IMR-90 (cell line): ENCODE results near the gene HYAL1. TPM values are rescaled to one million over a fixed set of nuclear protein-coding genes. Genes with fewer than 3 reads are reported as not detected.
A peak's percentile ranks its signal among the peaks of the same experiment; 100 is the strongest.

Source experiments
- ATAC-seq: fragments of 200-7000 bp; cut with Tn5 transposase; 2 replicates; pipeline ENCODE4 v1.9.1; 2020; ENCODE audit warnings: low read depth, mild to moderate bottlenecking, moderate library complexity
- BruUV-seq: library from RNA; stranded (reverse); fragments of 400-500 nt; replicated peaks from 2 replicates; lab custom pipeline; 2021; lab: Mats Ljungman, UMichigan
- CTCF ChIA-PET: fragments of 300-600 bp; formaldehyde crosslinking; extraction: SDS; loops from one replicate; lab custom pipeline; 2021; ENCODE audit warnings: antibody characterized with exemption; lab: Yijun Ruan, JAX
- POLR2A ChIA-PET: fragments of 300-600 bp; sonication (Branson Sonifier 250); formaldehyde crosslinking; loops from one replicate; lab custom pipeline; 2022; ENCODE audit warnings: antibody characterized with exemption; ENCODE audit not compliant: unreplicated experiment; lab: Charles Lee
- DNase-seq: peaks from one replicate; pipeline ENCODE4 v3.0.0; 2013
- H2AFZ ChIP-seq: replicated peaks from 2 replicates; pipeline ENCODE3; 2013; ENCODE audit warnings: low read length, mild to moderate bottlenecking; ENCODE audit not compliant: poor library complexity
- H2AK5ac ChIP-seq: 2 replicates; pipeline ENCODE4 v1.6.1; 2013; ENCODE audit warnings: low read depth, low read length, inconsistent platforms
- H2AK9ac ChIP-seq: replicated peaks from 2 replicates; pipeline ENCODE3; 2013; ENCODE audit warnings: mild to moderate bottlenecking, low read depth, low read length, moderate library complexity; ENCODE audit not compliant: poor library complexity
- H2BK120ac ChIP-seq: 2 replicates; pipeline ENCODE4 v1.6.1; 2013; ENCODE audit warnings: low read depth, low read length, inconsistent platforms
- H2BK15ac ChIP-seq: 3 replicates; pipeline ENCODE4 v1.6.1; 2013; ENCODE audit warnings: low read depth, low read length, inconsistent platforms
- H2BK20ac ChIP-seq: 2 replicates; pipeline ENCODE4 v1.6.1; 2013; ENCODE audit warnings: low read depth, mild to moderate bottlenecking, inconsistent platforms, low read length, moderate library complexity
- H2BK5ac ChIP-seq: 2 replicates; pipeline ENCODE4 v1.6.1; 2013; ENCODE audit warnings: mild to moderate bottlenecking, low read depth, low read length, inconsistent platforms; ENCODE audit not compliant: poor library complexity, severe bottlenecking
- H3K14ac ChIP-seq: replicated peaks from 2 replicates; pipeline ENCODE4 v1.6.1; 2013; ENCODE audit warnings: low read depth, low read length, inconsistent platforms
- H3K18ac ChIP-seq: 2 replicates; pipeline ENCODE4 v1.6.1; 2013; ENCODE audit warnings: low read depth, low read length, control low read depth
- H3K23ac ChIP-seq: 2 replicates; pipeline ENCODE4 v1.6.1; 2013; ENCODE audit warnings: low read depth, low read length, inconsistent platforms
- H3K27ac ChIP-seq: 2 replicates; pipeline ENCODE4 v1.5.1; 2013; ENCODE audit warnings: mild to moderate bottlenecking, control low read depth, low read length; ENCODE audit not compliant: insufficient read depth
- H3K27me3 ChIP-seq: 2 replicates; pipeline ENCODE4 v1.6.1; 2013; ENCODE audit warnings: low read length; ENCODE audit not compliant: control insufficient read depth, insufficient read depth
- H3K36me3 ChIP-seq: 2 replicates; pipeline ENCODE4 v1.6.1; 2013; ENCODE audit warnings: low read length, mixed read lengths; ENCODE audit not compliant: control insufficient read depth, insufficient read depth
- H3K4ac ChIP-seq: 2 replicates; pipeline ENCODE4 v1.6.1; 2013; ENCODE audit warnings: low read depth, low read length, inconsistent platforms
- H3K4me1 ChIP-seq: 2 replicates; pipeline ENCODE4 v1.6.1; 2013; ENCODE audit warnings: low read length, mixed read lengths; ENCODE audit not compliant: control insufficient read depth, insufficient read depth
- H3K4me2 ChIP-seq: 2 replicates; pipeline ENCODE4 v1.6.1; 2013; ENCODE audit warnings: low read depth, mild to moderate bottlenecking, control low read depth, low read length, moderate library complexity
- H3K4me3 ChIP-seq: 2 replicates; pipeline ENCODE4 v1.5.1; 2013; ENCODE audit warnings: low read depth, mild to moderate bottlenecking, control low read depth, low read length, moderate library complexity; ENCODE audit not compliant: insufficient read depth
- H3K56ac ChIP-seq: 2 replicates; pipeline ENCODE4 v1.6.1; 2013; ENCODE audit warnings: low read length, inconsistent platforms; ENCODE audit not compliant: insufficient read depth; ENCODE audit errors: extremely low read depth
- H3K79me1 ChIP-seq, 2 experiments: 2 replicates each; pipeline ENCODE4 v1.6.1; 2013; ENCODE audit warnings: low read length in 2 of 2, inconsistent platforms in 1 of 2, low read depth in 1 of 2
- H3K9ac ChIP-seq: 2 replicates; pipeline ENCODE4 v1.6.1; 2013; ENCODE audit warnings: low read depth, low read length, control low read depth
- H3K9me1 ChIP-seq: 2 replicates; pipeline ENCODE4 v1.6.1; 2013; ENCODE audit warnings: low read length, inconsistent platforms; ENCODE audit not compliant: insufficient read depth
- H3K9me3 ChIP-seq: 2 replicates; pipeline ENCODE4 v1.6.1; 2013; ENCODE audit warnings: low read length; ENCODE audit not compliant: control insufficient read depth, insufficient read depth
- H4K20me1 ChIP-seq: 2 replicates; pipeline ENCODE4 v1.6.1; 2013; ENCODE audit warnings: low read length, inconsistent platforms; ENCODE audit not compliant: insufficient read depth
- H4K5ac ChIP-seq: 2 replicates; pipeline ENCODE4 v1.6.1; 2013; ENCODE audit warnings: mild to moderate bottlenecking, low read depth, low read length, control low read depth
- H4K8ac ChIP-seq, 2 experiments: 2 replicates each; pipeline ENCODE4 v1.6.1; 2013; ENCODE audit warnings: low read depth in 2 of 2, low read length in 2 of 2, control low read depth in 1 of 2, inconsistent platforms in 1 of 2
- H4K91ac ChIP-seq: 2 replicates; pipeline ENCODE4 v1.6.1; 2013; ENCODE audit warnings: low read depth, low read length, inconsistent platforms; ENCODE audit not compliant: insufficient read depth
- BHLHE40 ChIP-seq: fragments of 150-350 bp; IDR thresholded peaks from 2 replicates; pipeline ENCODE4 v1.6.1; 2016; ENCODE audit warnings: mild to moderate bottlenecking, low read depth, low read length
- CEBPB ChIP-seq: IDR thresholded peaks from 2 replicates; pipeline ENCODE4 v1.6.1; 2012; ENCODE audit warnings: low read depth, low read length, improper control_type of control experiment
- CHD1 ChIP-seq: IDR thresholded peaks from 2 replicates; pipeline ENCODE4 v1.6.1; 2012; ENCODE audit warnings: low read depth, low read length, improper control_type of control experiment
- FOS ChIP-seq: fragments of 150-350 bp; IDR thresholded peaks from 2 replicates; pipeline ENCODE4 v1.6.1; 2016; ENCODE audit warnings: low read depth, low read length
- MAFK ChIP-seq: IDR thresholded peaks from 2 replicates; pipeline ENCODE4 v1.6.1; 2012; ENCODE audit warnings: low read depth, low read length, improper control_type of control experiment
- MAZ ChIP-seq: IDR thresholded peaks from 2 replicates; pipeline ENCODE4 v1.6.1; 2012; ENCODE audit warnings: low read depth, mild to moderate bottlenecking, low read length, improper control_type of control experiment, moderate library complexity, borderline replicate concordance
- MXI1 ChIP-seq: IDR thresholded peaks from 2 replicates; pipeline ENCODE4 v1.6.1; 2012; ENCODE audit warnings: low read depth, mild to moderate bottlenecking, low read length, moderate library complexity, borderline replicate concordance
- NFE2L2 ChIP-seq: fragments of 150-350 bp; IDR thresholded peaks from 2 replicates; pipeline ENCODE4 v1.6.1; 2016; ENCODE audit warnings: low read depth, mild to moderate bottlenecking, low read length
- POLR2A ChIP-seq: IDR thresholded peaks from 2 replicates; pipeline ENCODE4 v1.6.1; 2012; ENCODE audit warnings: mild to moderate bottlenecking, low read depth, low read length
- RAD21 ChIP-seq: IDR thresholded peaks from 2 replicates; pipeline ENCODE4 v1.6.1; 2012; ENCODE audit warnings: low read length, improper control_type of control experiment
- RCOR1 ChIP-seq: IDR thresholded peaks from 2 replicates; pipeline ENCODE4 v1.6.1; 2012; ENCODE audit warnings: mild to moderate bottlenecking, low read length, improper control_type of control experiment; ENCODE audit not compliant: insufficient replicate concordance
- RFX5 ChIP-seq: IDR thresholded peaks from 2 replicates; pipeline ENCODE4 v1.8.0; 2012; ENCODE audit warnings: low read depth, mild to moderate bottlenecking, low read length, moderate library complexity
- SMC3 ChIP-seq: fragments of 150-350 bp; IDR thresholded peaks from 2 replicates; pipeline ENCODE4 v1.6.1; 2016; ENCODE audit warnings: low read depth, mild to moderate bottlenecking, antibody characterized with exemption, low read length, moderate library complexity
- WGBS, 2 experiments: methylation state at CpG; one replicate each; pipeline versions ENCODE4 v1.1.5 to v1.1.7; 2013; ENCODE audit warnings: missing lambda C conversion rate in 2 of 2; ENCODE audit not compliant: insufficient read length in 1 of 2; ENCODE audit errors: extremely low coverage in 2 of 2; 5-methylcytosine and 5-hydroxymethylcytosine counted together
- dilution Hi-C: fragments of 300-500 bp; cut with HindIII; formaldehyde crosslinking; loops from one replicate; pipeline ENCODE4 v1.14.3; 2018; ENCODE audit warnings: low sequenced_read_pairs; ENCODE audit not compliant: unreplicated experiment
- in situ Hi-C: fragments of 300-500 bp; cut with MboI; formaldehyde crosslinking; loops from 3 replicates; pipeline ENCODE4 v1.14.3; 2019; ENCODE audit warnings: low sequenced_read_pairs, inconsistent platforms, mixed read lengths
- intact Hi-C: fragments of 100-400 bp; cut with micrococcal nuclease; formaldehyde crosslinking; loops from 2 replicates; pipeline ENCODE4 v1.10.0; 2022
- polyA plus RNA-seq, 3 experiments: library from polyadenylated mRNA; depleted of rRNA; stranded (reverse); fragments of >200 nt; gene quantifications; 2 replicates each; pipeline ENCODE4 v1.2.3, GENCODE V29; 2012; ENCODE audit warnings: low replicate concordance in 1 of 3
- total RNA-seq: library from RNA; depleted of rRNA; stranded (reverse); fragments of >200 nt; gene quantifications from 2 replicates; pipeline ENCODE4 v1.2.3, GENCODE V29; 2012
- TF ChIP-seq, protein P1 (sequence below): conservative IDR thresholded peaks from 2 replicates; pipeline ENCODE4 v1.5.1; 2012; ENCODE audit warnings: mild to moderate bottlenecking, low read depth, low read length, improper control_type of control experiment
- TF ChIP-seq, protein P2 (sequence below): fragments of 150-350 bp; IDR thresholded peaks from 2 replicates; pipeline ENCODE4 v1.6.1; 2016; ENCODE audit warnings: low read depth, mild to moderate bottlenecking, low read length, moderate library complexity, borderline replicate concordance
- TF ChIP-seq, protein P3 (sequence below): fragments of 150-350 bp; IDR thresholded peaks from 2 replicates; pipeline ENCODE4 v1.6.1; 2017; ENCODE audit warnings: mild to moderate bottlenecking, antibody characterized with exemption, low read length, low read depth

Gene HYAL1
- total and polyA plus RNA-seq, 2 of the 4 experiments (the other 2 are of a cell fraction), result 0.32 to 0.36 TPM

DNA sequence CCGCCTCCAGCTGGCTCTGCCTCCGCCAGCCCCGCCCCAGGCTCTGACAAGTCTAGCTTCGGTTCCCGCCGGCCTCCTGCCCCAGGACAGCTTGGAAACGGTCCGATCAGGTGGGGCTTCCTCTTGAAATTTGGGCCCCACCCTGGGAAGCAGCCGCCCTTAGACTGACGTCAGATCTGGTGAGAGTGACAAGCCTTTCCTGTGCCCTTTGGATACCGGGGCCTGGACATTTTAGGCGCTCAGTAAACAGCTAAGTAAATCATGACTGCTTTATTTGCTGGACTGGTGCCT, 3.8 kb downstream of the HYAL1 start:
- dilution Hi-C loops (no loop called here), intact Hi-C loops (no loop called here), in situ Hi-C loops (no loop called here)
- peak overlapping the region; percentile 90 for H2AK9ac ChIP-seq
- 0% methylated on average over 12 of the region's 12 CpGs; no CpG with 5 or more reads in 1 of the 2 experiments for WGBS, 2 experiments
- peak overlapping the region; percentile 95 for H2AFZ ChIP-seq
- ChIA-PET CTCF (interaction anchor here (1.9 kb wide), 1 partner anchor 24 kb away, joined by 4 read pairs; no protein-coding TSS in a partner anchor), POLR2A (interaction anchor here (0.7 kb wide), 1 partner anchor 16 kb away, joined by 15 read pairs; no protein-coding TSS in a partner anchor)
- peaks cover 13 to 29% of the 10 kb centered on the region in 2 experiments; a peak in 3 of 4 replicates for H3K79me1 ChIP-seq
- H4K8ac ChIP-seq, result peak overlapping the region; percentile 46 to 80; a peak in 3 of 4 replicates
- H3K18ac ChIP-seq, result peak overlapping the region; percentile 33
- peak overlapping the region; percentile 7 for H3K14ac ChIP-seq
- no peak for DNase-seq
- H2BK20ac ChIP-seq, result peak overlapping the region; percentile 15; the same call in 1 of the 2 replicates
- H3K9me1 ChIP-seq, result peaks cover 19% of the 10 kb centered on the region
- peak overlapping the region; percentile 41 for H3K56ac ChIP-seq
- peak overlapping the region; percentile 68 for H3K4ac ChIP-seq
- peak overlapping the region; percentile 71 for H3K9ac ChIP-seq
- H2AK5ac ChIP-seq, result peak overlapping the region; percentile 59
- TF ChIP-seq RAD21 (no peak), POLR2A (no peak), RCOR1 (no peak), FOS (no peak), BHLHE40 (no peak), RFX5 (no peak), SMC3 (no peak), MXI1 (no peak), CEBPB (no peak), NFE2L2 (no peak), CHD1 (no peak), MAFK (no peak), MAZ (no peak)
- TF ChIP-seq, protein P1, sequence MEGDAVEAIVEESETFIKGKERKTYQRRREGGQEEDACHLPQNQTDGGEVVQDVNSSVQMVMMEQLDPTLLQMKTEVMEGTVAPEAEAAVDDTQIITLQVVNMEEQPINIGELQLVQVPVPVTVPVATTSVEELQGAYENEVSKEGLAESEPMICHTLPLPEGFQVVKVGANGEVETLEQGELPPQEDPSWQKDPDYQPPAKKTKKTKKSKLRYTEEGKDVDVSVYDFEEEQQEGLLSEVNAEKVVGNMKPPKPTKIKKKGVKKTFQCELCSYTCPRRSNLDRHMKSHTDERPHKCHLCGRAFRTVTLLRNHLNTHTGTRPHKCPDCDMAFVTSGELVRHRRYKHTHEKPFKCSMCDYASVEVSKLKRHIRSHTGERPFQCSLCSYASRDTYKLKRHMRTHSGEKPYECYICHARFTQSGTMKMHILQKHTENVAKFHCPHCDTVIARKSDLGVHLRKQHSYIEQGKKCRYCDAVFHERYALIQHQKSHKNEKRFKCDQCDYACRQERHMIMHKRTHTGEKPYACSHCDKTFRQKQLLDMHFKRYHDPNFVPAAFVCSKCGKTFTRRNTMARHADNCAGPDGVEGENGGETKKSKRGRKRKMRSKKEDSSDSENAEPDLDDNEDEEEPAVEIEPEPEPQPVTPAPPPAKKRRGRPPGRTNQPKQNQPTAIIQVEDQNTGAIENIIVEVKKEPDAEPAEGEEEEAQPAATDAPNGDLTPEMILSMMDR, result no peak
- TF ChIP-seq, protein P2, sequence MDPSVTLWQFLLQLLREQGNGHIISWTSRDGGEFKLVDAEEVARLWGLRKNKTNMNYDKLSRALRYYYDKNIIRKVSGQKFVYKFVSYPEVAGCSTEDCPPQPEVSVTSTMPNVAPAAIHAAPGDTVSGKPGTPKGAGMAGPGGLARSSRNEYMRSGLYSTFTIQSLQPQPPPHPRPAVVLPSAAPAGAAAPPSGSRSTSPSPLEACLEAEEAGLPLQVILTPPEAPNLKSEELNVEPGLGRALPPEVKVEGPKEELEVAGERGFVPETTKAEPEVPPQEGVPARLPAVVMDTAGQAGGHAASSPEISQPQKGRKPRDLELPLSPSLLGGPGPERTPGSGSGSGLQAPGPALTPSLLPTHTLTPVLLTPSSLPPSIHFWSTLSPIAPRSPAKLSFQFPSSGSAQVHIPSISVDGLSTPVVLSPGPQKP, result no peak
- TF ChIP-seq, protein P3, sequence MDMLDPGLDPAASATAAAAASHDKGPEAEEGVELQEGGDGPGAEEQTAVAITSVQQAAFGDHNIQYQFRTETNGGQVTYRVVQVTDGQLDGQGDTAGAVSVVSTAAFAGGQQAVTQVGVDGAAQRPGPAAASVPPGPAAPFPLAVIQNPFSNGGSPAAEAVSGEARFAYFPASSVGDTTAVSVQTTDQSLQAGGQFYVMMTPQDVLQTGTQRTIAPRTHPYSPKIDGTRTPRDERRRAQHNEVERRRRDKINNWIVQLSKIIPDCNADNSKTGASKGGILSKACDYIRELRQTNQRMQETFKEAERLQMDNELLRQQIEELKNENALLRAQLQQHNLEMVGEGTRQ, result no peak
- peak overlapping the region; percentile 59 for H3K4me3 ChIP-seq
- H3K23ac ChIP-seq, result peak overlapping the region; percentile 73
- H2BK15ac ChIP-seq, result peak overlapping the region; percentile 18; the same call in 1 of the 3 replicates
- ATAC-seq, result no peak
- no TSS peak for BruUV-seq
- no peaks in the 10 kb centered on the region for H3K36me3 ChIP-seq
- peak overlapping the region; percentile 61 for H2BK5ac ChIP-seq
- H4K20me1 ChIP-seq, result no peaks in the 10 kb centered on the region
- peak overlapping the region; percentile 63 for H3K27ac ChIP-seq
- H3K27me3 ChIP-seq, result no peaks in the 10 kb centered on the region
- peak overlapping the region; percentile 16; the same call in 1 of the 2 replicates for H4K5ac ChIP-seq
- peak overlapping the region; percentile 92 for H3K4me2 ChIP-seq
- H3K9me3 ChIP-seq, result no peaks in the 10 kb centered on the region
- peaks cover 13% of the 10 kb centered on the region for H3K4me1 ChIP-seq
- H2BK120ac ChIP-seq, result 0 out of 2 replicates have a peak overlapping the region, but pooled peaks have one; percentile 7
- H4K91ac ChIP-seq, result peak overlapping the region; percentile 30
